Measurements from ENCODE around the gene CIAO2A. TPM values are rescaled to one million over a fixed set of nuclear protein-coding genes. Genes with fewer than 3 reads are reported as not detected.

CIAO2A gene
- total RNA-seq, 2 donors from 2014 or later: 54.6 to 63.2 TPM

DNA sequence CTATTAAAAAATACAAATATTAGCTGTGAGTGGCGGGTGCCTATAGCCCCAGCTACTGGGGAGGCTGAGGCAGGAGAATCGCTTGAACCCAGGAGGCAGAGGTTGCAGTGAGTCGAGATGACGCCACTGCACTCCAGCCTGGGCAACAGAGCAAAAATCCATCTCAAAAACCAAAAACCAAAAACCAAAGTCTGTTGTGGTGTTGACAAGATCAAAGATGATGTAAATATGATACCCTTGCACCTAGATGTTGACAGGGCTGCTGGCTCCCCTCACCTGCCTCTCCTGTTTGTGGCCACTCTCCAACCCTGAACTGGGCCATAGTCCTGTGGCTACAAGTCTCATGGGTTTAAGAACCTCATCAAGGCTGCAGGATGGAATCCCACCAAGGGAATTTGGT is 63.5 kb downstream of the CIAO2A start:
- Mint-ChIP-seq H3K27me3 (ENCODE audit: insufficient read depth) (no peaks in the 10 kb centered on the region), H3K27ac (no peak overlapping the region), H3K4me1 (peaks cover 10% of the 10 kb centered on the region), H3K9me3 (no peaks in the 10 kb centered on the region), H3K4me3 (no peak overlapping the region), H3K36me3 (ENCODE audit: low read depth) (no peaks in the 10 kb centered on the region)
- Histone ChIP-seq H3K4me3 (ENCODE audit: low read length) (no peak overlapping the region), H3K9ac (ENCODE audit: extremely low read depth, low read length, poor library complexity, severe bottlenecking) (no peak overlapping the region), H3K27me3 (ENCODE audit: control insufficient read depth, insufficient read depth, low read length, poor library complexity, severe bottlenecking) (no peaks in the 10 kb centered on the region), H3K9me3 (ENCODE audit: control insufficient read depth, low read length) (no peaks in the 10 kb centered on the region), H3K4me1 (ENCODE audit: control insufficient read depth, insufficient read depth, low read length) (no peaks in the 10 kb centered on the region), H3K36me3 (ENCODE audit: control insufficient read depth, insufficient read depth, low read length) (no peaks in the 10 kb centered on the region), H3K27ac (ENCODE audit: low read depth, low read length) (no peak overlapping the region)
- 63 to 90% methylated on average over 1 to 4 of the region's 4 CpGs for WGBS, 2 experiments (ENCODE audit: insufficient coverage in 1 of 2, insufficient read length in 1 of 2)
- TF ChIP-seq, protein P1, sequence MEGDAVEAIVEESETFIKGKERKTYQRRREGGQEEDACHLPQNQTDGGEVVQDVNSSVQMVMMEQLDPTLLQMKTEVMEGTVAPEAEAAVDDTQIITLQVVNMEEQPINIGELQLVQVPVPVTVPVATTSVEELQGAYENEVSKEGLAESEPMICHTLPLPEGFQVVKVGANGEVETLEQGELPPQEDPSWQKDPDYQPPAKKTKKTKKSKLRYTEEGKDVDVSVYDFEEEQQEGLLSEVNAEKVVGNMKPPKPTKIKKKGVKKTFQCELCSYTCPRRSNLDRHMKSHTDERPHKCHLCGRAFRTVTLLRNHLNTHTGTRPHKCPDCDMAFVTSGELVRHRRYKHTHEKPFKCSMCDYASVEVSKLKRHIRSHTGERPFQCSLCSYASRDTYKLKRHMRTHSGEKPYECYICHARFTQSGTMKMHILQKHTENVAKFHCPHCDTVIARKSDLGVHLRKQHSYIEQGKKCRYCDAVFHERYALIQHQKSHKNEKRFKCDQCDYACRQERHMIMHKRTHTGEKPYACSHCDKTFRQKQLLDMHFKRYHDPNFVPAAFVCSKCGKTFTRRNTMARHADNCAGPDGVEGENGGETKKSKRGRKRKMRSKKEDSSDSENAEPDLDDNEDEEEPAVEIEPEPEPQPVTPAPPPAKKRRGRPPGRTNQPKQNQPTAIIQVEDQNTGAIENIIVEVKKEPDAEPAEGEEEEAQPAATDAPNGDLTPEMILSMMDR (conservative IDR thresholded peaks at IDR 0.05): no peak
- no peak for DNase-seq

DNA sequence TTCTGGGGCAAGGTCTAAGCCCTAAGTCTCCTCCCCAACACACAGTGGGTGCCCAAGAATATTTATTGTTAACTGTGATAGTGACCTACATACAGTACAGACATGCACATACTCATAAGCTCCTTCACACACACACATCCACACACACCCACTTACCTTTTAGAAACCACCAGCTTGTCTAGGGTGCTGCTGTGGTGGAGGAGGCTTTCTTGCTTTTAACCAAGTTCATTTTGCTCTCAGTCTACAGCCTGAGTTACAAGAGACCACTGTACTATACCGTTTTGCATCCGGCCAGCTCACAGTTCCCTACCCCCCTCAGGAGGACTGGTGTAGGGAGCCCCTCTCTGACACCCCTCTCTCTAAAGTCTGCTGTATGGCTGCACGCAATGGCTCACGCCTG is 64.0 kb downstream of the CIAO2A start:
- H3K9me3 Mint-ChIP-seq: no peaks in the 10 kb centered on the region
- H3K27me3 Mint-ChIP-seq (ENCODE audit: insufficient read depth): no peaks in the 10 kb centered on the region
- DNase-seq: no peak
- Histone ChIP-seq H3K9me3 (ENCODE audit: control insufficient read depth, low read length) (no peaks in the 10 kb centered on the region), H3K27ac (ENCODE audit: low read depth, low read length) (no peak overlapping the region), H3K4me1 (ENCODE audit: control insufficient read depth, insufficient read depth, low read length) (no peaks in the 10 kb centered on the region), H3K4me3 (ENCODE audit: low read length) (no peak overlapping the region), H3K36me3 (ENCODE audit: control insufficient read depth, insufficient read depth, low read length) (no peaks in the 10 kb centered on the region), H3K27me3 (ENCODE audit: control insufficient read depth, insufficient read depth, low read length, poor library complexity, severe bottlenecking) (no peaks in the 10 kb centered on the region), H3K9ac (ENCODE audit: extremely low read depth, low read length, poor library complexity, severe bottlenecking) (no peak overlapping the region)
- WGBS, 2 experiments (ENCODE audit: insufficient coverage in 1 of 2, insufficient read length in 1 of 2): 88 to 100% methylated on average over 2 to 4 of the region's 4 CpGs
- peaks cover 10% of the 10 kb centered on the region for H3K4me1 Mint-ChIP-seq
- H3K36me3 Mint-ChIP-seq (ENCODE audit: low read depth): no peaks in the 10 kb centered on the region
- no peak overlapping the region for H3K27ac Mint-ChIP-seq
- no peak overlapping the region for H3K4me3 Mint-ChIP-seq
- TF ChIP-seq, protein P1 (conservative IDR thresholded peaks at IDR 0.05): no peak

DNA sequence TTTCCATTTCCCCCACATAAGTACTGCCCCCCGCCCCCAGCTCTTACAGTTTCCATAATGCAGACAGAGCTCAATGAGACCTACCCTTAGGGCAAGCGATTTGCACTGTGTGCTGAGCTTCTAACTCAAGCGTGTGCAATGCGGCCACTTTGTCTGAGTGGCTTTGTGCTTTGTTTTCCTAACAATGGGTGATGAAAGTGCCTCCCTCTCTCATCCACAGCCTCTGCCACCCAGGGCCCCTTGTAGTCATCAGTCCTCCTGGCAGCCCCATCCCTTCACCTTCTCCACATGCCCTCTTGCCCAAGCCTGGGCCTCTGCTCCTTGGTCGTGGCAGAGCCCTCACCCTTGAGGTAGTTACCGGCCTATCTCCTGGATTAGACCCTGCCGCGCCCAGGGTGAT is 64.5 kb downstream of the CIAO2A start:
- Mint-ChIP-seq H3K27me3 (ENCODE audit: insufficient read depth) (no peaks in the 10 kb centered on the region), H3K9me3 (no peaks in the 10 kb centered on the region), H3K36me3 (ENCODE audit: low read depth) (no peaks in the 10 kb centered on the region), H3K27ac (peak overlapping the region; percentile 10), H3K4me1 (peaks cover 6% of the 10 kb centered on the region), H3K4me3 (no peak overlapping the region)
- Histone ChIP-seq H3K27me3 (ENCODE audit: control insufficient read depth, insufficient read depth, low read length, poor library complexity, severe bottlenecking) (no peaks in the 10 kb centered on the region), H3K36me3 (ENCODE audit: control insufficient read depth, insufficient read depth, low read length) (no peaks in the 10 kb centered on the region), H3K9ac (ENCODE audit: extremely low read depth, low read length, poor library complexity, severe bottlenecking) (no peak overlapping the region), H3K4me3 (ENCODE audit: low read length) (no peak overlapping the region), H3K27ac (ENCODE audit: low read depth, low read length) (no peak overlapping the region), H3K4me1 (ENCODE audit: control insufficient read depth, insufficient read depth, low read length) (no peaks in the 10 kb centered on the region), H3K9me3 (ENCODE audit: control insufficient read depth, low read length) (no peaks in the 10 kb centered on the region)
- 69% methylated on average over 8 of the region's 8 CpGs for WGBS, 2 experiments (ENCODE audit: insufficient coverage in 1 of 2, insufficient read length in 1 of 2)
- TF ChIP-seq, protein P1 (conservative IDR thresholded peaks at IDR 0.05): no peak
- DNase-seq: no peak

Data from endodermal cell (in vitro differentiated cells).